ENCODE results near the gene LAMC2.

Gene LAMC2

DNA sequence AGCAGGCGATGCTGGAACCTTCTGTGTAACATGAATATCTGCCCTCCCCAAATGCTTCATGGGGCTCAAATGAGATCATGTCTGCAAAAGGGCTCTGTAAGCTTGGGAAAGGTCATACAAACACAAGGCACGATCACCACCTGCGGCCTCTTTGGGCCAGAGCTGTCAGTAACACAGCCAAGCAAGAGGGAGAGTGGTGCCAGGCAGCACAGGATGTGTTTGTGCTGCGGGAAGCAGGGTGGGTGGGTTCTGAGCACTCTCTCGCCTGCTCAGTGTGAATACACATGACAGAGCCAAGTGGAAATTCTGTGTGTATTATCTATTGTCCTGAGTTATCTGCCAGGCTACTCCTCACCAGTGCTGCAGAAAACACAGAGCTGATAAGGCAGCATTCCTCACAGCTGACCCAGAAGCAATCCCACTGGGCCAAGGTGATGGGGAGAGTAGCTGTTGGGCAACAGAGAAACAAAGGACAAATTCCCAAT lies 101.2 kb downstream of the LAMC2 start:
- DNase-seq (ENCODE audit: low read depth in 2 of 2) = no peak

DNA sequence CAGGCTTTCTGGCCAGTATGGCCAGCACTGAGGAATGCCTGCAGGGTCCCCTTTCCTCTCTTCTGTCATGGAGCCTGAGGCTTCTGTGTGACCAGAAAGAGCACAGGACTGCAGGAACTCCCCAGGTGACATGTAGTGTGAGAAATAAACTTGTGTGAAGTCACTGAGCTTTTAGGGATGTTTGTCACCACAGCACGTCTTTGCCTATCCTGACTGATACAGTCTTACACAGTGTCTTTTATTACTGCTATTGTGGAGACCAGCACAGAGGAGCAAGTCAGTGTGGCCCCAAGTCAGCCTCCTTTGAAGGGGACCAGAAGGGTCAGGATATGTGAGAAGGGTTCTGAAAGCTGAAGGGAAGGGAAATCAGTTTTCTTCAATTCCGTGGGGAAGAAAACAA lies 102.5 kb downstream of the LAMC2 start:
- no peak for DNase-seq (ENCODE audit: low read depth in 2 of 2)

DNA sequence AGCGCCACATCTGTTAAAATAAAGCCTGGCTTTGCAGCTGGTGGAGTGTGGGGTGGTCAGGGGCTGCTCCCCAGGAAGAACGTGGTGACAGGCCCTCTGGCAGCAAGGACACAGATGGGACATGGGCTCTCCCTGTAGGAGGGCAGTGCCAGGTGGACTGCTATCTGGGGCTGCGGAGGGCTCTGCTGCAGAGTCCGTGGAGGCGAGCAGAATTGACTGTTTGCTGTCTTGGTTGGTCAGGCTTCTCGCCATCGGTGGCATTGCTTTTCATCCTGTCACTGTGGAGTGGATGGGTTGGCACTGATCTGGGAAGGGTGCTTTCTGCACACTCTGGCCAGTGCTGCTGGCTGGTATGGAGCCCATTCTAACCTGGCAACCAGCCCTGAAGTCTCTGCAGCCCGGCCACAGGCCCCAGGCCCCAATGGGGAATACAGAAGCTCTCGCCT lies 103.0 kb downstream of the LAMC2 start:
- DNase-seq (ENCODE audit: low read depth in 2 of 2) = no peak

DNA sequence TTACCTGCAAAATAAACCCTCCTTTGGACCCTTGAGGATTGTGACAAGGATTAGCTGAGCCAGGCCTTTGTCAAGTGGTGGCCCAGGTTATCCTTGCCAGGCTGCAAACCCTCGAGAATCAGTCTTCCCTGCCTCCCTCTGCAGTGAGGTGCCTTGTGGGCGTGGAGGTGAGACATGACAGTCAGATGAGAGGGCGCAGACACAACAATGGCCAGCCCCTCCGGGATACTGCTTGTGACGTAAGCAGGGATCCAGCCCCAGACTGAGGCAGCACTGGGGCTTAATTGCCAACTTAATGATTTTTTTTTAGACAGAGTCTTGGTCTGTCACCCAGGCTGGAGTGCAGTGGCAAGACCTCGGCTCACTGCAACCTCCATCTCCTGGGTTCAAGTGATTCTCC lies 104.6 kb downstream of the LAMC2 start:
- no peak for DNase-seq (ENCODE audit: low read depth in 2 of 2)

DNA sequence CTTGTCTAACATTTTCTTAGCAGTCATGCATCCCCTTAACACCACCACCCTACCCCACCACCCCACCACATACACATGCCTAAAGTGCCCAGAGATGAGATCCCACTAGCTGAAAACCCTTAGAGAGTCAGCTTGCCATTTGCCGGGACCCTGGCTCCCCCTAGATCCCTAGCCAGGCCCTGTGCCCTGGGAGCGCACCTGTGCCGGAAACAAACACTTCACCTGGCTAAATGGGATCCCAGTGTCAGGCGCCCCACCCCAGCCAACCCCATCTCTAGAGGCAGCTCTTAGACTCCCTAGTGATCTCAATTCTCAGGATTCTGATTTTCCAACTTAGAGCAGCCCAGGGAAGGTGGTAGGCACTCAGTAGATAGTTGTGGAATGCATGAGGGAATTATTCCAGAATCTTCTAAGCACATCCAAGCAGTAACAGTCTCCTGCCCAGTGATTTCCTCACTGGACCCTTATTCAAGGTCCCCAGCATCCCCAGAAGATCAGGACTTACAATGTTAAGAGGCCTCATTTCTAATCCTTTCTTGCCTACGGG lies 105.2 kb downstream of the LAMC2 start:
- no peak for DNase-seq (ENCODE audit: low read depth in 2 of 2)

DNA sequence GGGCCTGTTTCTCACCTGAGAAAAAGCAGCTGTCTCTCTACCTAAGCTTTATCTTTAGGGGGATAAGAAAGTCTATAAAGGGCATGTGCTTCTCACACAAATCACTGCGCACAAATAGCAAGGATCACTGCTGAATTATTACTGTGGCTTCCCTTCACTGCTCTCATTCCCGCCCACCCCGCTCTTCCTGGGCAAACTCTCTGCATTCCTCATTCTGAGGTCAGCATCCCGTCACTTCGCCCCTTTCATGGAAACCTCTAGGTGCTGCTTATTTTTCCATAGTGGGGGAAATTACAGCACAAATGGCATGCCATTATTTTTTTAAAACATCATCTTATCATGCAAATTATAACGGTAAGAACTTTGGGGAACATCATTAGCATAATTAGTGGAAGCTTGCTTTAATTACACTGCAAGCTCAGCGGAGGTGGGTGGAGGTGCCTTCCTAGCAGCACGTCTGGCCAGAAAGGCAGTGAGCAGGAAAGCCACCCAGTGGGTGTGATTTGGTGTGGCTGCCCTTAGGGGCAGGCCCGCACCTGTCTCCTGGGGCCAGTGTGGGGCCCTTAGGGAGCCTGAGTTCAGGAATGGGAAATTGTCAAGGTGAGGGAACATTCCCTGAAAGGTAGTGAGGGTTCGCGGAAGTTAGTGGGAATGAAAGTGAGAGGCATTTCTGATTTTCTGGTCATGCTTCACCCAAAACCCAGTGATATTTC lies 105.9 kb downstream of the LAMC2 start:
- no peak for DNase-seq (ENCODE audit: low read depth in 2 of 2)

DNA sequence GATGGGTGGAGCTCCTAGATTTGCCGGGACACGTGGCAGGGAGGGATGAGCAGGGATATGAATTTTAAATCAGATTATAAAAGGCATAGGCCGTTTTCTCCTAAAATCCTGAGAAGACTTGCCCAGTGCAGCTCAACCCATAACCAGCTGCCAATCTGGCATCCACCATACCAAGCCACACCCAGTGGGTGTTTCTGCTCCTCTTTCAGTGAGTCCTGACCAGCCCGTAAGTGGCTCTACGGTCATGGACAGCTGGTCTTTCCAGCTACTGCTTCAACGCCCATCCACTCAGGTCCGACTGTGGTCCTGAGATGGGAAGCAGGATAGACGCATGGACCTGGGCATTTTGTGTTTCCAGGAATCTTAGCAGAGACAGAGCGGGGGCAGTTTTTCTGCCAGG lies 107.2 kb downstream of the LAMC2 start:
- DNase-seq (ENCODE audit: low read depth in 2 of 2) = no peak

DNA sequence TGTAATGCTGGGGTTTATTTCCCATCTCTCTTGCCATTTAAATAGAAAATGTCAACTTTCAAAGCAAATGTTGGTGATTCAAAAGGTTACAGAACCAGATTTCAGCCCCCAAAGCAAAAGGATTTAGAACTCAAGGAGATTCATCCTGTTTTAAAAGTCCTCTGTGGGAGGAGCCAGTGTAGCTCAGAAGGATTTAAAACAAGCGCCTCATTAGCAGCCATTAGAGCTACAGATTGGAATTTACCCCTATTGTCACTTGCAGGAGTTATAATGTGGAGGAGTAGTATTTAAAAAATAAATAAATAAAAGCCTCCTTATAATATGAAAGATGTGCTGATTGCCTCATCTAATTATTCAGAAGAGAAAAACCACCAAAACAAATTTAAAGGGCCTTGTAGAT lies 107.8 kb downstream of the LAMC2 start:
- DNase-seq (ENCODE audit: low read depth in 2 of 2) = no peak
